NOMO-1 (cell line): ENCODE data around the gene FIP1L1.
"Not testable (repeated sequence)": the region's sequence is repeated elsewhere in the genome, so short reads cannot be mapped to it uniquely, and the experiment has no call there.

ENCODE experiments used
- DNase-seq, 2 experiments: peaks; one replicate each; lab custom pipeline; 2025; ENCODE audit not compliant: unreplicated experiment in 2 of 2; lab: John Stamatoyannopoulos, UW

FIP1L1 gene

GRCh38 chr4:53376900-53377299 is 541 bp upstream of the FIP1L1 start:
- DNase-seq: no peak

DNA sequence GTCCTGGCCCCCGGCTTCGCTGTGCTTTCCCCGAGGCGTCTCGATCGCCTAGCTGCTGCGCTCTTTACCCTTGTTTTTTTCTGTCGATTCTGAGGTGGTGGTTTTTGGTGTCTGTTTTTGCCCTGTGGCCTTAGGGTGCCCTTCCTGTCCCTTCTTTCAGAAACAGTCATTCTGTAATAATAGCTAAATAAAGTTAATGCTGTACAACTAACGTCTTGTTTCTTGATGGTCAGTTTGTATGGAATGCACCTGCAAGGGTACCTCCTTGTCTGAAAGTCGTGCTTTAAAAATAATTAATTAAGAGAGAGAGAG is 686 bp downstream of the FIP1L1 start:
- no peak for DNase-seq

DNA sequence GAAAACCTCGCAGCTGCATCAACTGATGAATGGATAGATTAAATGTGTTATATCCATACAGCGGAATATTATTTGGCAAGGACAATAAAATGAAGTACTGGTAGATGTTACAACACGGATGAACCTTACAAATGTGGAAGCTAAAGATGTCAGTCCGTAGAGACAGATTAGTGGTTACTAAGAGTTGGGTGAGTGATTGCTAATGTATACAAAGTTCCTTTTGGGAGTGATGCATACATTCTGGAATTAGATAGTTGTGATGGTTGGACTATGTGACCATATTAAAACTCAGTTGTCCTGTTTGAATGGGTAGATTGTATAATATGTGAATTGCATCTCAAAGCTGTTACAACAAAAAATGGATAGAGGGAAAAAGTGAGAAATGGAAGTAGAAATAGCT is 2.8 kb downstream of the FIP1L1 start:
- DNase-seq: no peak

DNA sequence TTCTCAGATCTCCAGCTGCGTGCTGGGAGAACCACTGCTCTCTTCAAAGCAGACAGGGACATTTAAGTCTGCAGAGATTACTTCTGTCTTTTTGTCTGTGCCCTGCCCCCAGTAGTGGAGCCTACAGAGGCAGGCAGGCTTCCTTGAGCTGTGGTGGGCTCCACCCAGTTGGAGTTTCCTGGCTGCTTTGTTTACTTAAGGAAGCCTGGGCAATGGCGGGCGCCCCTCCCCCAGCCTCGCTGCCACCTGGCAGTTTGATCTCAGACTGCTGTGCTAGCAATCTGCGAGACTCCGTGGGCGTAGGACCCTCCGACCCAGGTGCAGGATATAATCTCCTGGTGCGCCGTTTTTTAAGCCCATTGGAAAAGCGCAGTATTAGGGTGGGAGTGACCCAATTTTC is 32.0 kb downstream of the FIP1L1 start:
- DNase-seq: not testable (repeated sequence)

DNA sequence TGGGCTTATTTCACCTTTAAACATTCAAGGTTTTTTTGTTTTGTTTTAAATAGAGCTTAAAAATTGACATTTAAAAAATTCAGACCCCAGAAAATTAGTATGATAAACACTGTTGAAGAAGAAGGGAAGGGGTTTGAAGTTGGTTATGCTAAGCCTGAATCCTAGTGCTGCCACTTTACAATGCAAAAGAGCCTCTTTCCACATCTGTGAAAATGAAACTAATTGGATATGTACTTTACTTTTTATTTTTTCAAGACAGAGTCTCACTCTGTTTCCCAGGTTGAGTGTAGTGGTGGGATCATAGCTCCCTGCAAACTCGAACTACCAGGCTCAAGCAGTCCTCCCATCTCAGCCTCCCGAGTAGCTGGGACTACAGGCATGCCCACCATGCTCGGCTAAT is 41.8 kb downstream of the FIP1L1 start:
- DNase-seq: no peak

- no peak for DNase-seq
Measured at GRCh38 chr4:53421791-53422190, 44.4 kb downstream of the FIP1L1 start.

DNA sequence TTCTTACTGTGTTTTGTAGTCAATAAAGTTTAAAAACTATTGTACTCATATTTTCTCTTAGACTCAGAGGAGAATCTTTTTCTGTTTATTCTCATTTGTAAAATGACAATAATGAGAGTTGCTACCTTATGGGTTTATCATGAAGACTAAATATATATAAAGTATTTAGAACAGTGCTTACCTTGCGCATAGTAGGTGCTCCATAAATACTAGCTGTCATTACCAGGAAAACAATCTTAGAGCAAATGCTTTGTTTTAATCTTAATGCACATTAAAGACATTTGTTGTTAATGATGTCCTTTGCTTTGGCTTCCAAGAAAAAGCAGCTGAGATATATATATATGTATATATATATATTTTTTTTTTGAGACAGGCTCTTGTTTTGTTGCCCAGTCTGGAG is 44.9 kb downstream of the FIP1L1 start:
- DNase-seq: no peak

DNA sequence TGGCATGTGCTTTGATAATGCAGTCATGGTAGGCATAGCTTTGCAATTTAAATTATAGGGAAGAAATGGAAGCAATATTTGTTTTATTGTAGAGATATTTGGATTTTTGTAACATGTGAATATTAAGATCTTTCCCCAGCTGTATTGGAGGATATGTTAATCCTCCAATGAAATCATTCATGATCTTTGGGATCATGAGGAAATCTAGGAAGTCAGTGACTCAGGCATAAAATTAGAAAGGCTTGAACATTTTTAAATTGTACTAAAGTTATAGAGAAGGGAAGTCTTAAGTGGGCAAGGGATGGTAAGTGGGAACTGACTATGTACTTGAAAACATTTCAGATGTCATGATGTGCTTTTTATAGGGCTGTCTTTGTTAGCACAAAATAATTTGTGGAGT is 46.8 kb downstream of the FIP1L1 start:
- DNase-seq: no peak

GRCh38 chr4:53427366-53427765 is 49.9 kb downstream of the FIP1L1 start:
- no peak for DNase-seq

- DNase-seq: no peak
Measured at GRCh38 chr4:53431052-53431451, 53.6 kb downstream of the FIP1L1 start.

- DNase-seq: no peak
Measured at GRCh38 chr4:53432528-53433424, 55.3 kb downstream of the FIP1L1 start.

DNA sequence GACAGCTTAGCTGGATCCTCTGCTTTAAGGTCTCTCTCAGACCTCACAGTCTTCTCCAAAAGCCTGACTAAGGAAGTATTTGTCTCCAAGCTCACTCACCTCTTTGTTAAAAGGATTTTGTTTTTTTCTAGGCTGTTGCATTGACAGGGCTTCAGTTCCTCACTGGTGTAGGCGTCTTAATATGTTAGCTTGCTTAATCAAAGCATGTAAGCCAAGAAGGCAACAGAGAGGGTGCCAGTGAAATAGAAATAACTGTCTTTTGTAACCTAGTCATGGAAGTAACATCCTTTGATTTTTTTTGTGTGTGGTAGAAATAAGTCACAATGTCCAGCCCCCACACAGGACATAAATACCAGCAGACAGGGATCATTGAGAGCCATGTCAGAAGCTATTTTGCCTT is 58.8 kb downstream of the FIP1L1 start:
- DNase-seq: no peak

DNA sequence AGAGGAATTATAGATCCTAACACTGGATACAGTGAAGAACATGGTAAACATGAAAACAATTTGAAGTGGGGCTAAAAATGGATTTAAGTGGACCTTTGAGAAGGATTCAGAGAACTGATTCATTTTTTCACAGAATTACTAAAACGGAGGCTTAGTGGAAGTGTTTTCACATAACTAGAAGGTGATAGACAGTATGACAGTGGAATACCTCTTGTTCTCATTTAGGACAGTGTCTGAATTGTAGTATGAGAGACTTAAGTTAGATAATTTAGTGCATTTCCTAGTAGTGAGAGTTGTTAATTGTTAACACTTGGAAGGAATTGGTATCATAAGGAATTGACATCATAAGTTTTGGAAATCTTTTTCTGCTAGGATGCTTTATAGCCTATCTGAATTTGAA is 64.1 kb downstream of the FIP1L1 start:
- no peak for DNase-seq

GRCh38 chr4:53444954-53445353 is 67.5 kb downstream of the FIP1L1 start:
- no peak for DNase-seq

DNA sequence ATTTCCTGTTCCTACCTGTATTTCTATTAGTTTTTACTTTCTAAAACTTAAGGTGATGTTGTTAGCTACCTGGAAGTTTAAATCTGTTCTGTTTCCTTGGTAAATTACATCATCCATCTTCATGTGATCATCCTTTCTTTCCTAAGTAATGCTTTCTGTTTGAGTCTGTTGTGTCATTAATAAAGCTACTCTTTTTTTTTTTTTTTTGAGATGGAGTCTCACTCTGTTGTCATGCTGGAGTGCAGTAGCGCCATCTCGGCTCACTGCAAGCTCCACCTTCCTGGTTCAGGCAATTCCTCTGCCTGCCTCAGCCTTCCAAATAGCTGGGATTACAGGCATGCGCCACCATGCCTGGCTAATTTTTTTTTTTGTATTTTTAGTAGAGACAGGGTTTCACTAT is 73.3 kb downstream of the FIP1L1 start:
- no peak for DNase-seq

DNA sequence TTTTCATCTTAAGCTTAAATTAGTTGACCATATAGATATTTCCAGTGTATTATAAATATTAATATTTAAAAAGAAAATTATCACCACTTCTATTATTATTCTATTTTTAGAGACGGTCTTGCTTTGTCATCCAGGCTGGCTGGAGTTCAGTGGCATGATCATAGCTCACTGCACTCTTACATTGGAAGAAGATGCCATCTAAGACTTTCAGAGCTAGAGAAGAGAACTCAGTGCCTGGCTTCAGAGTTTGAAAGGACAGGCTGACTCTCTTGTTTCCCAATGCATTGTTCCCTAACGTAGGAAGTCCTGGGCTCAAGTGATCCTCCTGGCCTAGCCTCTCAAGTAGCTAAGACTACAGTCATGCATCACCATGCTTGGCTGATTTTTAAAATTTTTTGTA is 75.9 kb downstream of the FIP1L1 start:
- no peak for DNase-seq

- DNase-seq: no peak
Measured at GRCh38 chr4:53455766-53456165, 78.3 kb downstream of the FIP1L1 start.

DNA sequence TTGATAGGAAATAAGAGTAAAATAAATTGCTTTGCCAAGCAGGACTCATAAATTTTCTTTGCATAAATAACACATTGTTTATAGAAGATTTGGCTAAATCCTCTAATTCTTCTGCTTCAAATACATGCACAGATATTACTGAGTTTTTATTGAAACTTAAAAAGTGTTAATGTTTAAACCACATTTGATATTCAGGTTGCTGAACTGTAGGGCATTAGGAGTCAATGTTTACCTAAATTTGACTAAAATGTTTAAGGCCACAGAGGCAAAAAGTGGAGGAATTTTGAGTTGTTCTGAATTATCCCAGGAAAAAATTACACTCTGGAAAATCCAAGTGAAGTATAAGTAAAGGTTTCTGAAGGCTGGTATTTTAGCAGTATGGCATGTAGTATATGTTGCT is 78.7 kb downstream of the FIP1L1 start:
- DNase-seq: no peak

- no peak for DNase-seq
Measured at GRCh38 chr4:53459548-53459947, 82.1 kb downstream of the FIP1L1 start.

GRCh38 chr4:53461244-53461643 is 83.8 kb downstream of the FIP1L1 start:
- DNase-seq: no peak

- no peak for DNase-seq
Measured at GRCh38 chr4:53463340-53463739, 85.9 kb downstream of the FIP1L1 start.

DNA sequence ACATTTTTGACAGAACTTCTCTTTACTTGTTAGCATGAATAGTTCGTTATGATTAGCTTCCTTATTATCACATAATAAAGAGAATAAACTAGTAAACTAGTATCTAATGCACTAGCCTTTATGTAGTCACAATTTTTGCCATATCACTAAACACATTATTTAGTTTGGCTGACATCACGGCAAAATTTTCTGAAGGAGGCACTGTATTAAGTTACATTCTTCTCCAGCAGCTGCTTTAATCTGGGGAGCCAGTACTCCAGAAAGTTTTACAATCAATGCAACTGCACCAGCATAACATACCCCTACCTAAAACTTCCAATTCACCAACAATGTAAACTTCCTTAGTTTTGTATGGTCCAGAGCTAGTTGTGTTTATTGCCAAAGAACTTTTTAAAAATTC is 87.8 kb downstream of the FIP1L1 start:
- DNase-seq: no peak

- DNase-seq: no peak
Measured at GRCh38 chr4:53465891-53466290, 88.5 kb downstream of the FIP1L1 start.
